K562 (cell line): ENCODE data around the gene HSD11B1. TPM values are rescaled to one million over a fixed set of nuclear protein-coding genes. Genes with fewer than 3 reads are reported as not detected.

Source experiments
- CBX5 ChIP-seq: IDR thresholded peaks from 2 replicates; pipeline ENCODE4 v1.6.1; 2014; ENCODE audit warnings: low read depth, borderline replicate concordance
- CHD1 ChIP-seq: fragments of 200-600 bp; sonication (generic); IDR thresholded peaks from one replicate; pipeline ENCODE4 v1.6.1; 2012; ENCODE audit warnings: mild to moderate bottlenecking, moderate library complexity, low read length, inconsistent platforms
- ETV6 ChIP-seq, 3 experiments: fragments of 150-350 bp in 1 of 3; sonication (generic) in 1 of 3; formaldehyde crosslinking in 1 of 3; IDR thresholded peaks; 2 replicates each; pipeline versions ENCODE4 v1.6.1 to v1.8.0; 2014 to 2022; ENCODE audit warnings: borderline replicate concordance in 2 of 3, low read depth in 2 of 3, antibody characterized with exemption in 1 of 3, low read length in 1 of 3, mild to moderate bottlenecking in 1 of 3, missing genetic modification reagents in 1 of 3
- FOXA3 ChIP-seq, 2 experiments: fragments of 450-650 bp in 1 of 2; sonication (generic) in 1 of 2; formaldehyde crosslinking; IDR thresholded peaks in 1 of 2; conservative IDR thresholded peaks in 1 of 2; 2 replicates each; pipeline versions ENCODE4 v1.4.0 to v1.8.0; 2020 to 2022; ENCODE audit warnings: mild to moderate bottlenecking in 2 of 2, missing genetic modification reagents in 1 of 2
- KLF6 ChIP-seq: fragments of 250-450 bp; sonication (Bioruptor Pico); IDR thresholded peaks from 2 replicates; pipeline ENCODE4 v1.4.0; 2020; ENCODE audit warnings: mild to moderate bottlenecking, moderate library complexity, borderline replicate concordance
- MXI1 ChIP-seq: IDR thresholded peaks from 2 replicates; pipeline ENCODE4 v1.6.1; 2011; ENCODE audit warnings: low read depth, mild to moderate bottlenecking, improper control_type of control experiment, low read length
- NFIC ChIP-seq: fragments of 450-650 bp; IDR thresholded peaks from 2 replicates; pipeline ENCODE4 v1.6.1; 2017; ENCODE audit warnings: mild to moderate bottlenecking, inconsistent platforms
- NFRKB ChIP-seq: fragments of 450-650 bp; IDR thresholded peaks from 2 replicates; pipeline ENCODE4 v1.6.1; 2016; ENCODE audit warnings: low read depth
- PHB2 ChIP-seq: fragments of 450-650 bp; IDR thresholded peaks from 2 replicates; pipeline ENCODE4 v1.6.1; 2017; ENCODE audit warnings: low read depth
- PHF20 ChIP-seq: fragments of 450-650 bp; IDR thresholded peaks from 2 replicates; pipeline ENCODE4 v1.6.1; 2018; ENCODE audit not compliant: partially characterized antibody
- RAD21 ChIP-seq, 2 experiments: fragments of 250-450 bp in 1 of 2; fragments of 450-650 bp in 1 of 2; sonication (Bioruptor Pico) in 1 of 2; formaldehyde crosslinking in 1 of 2; IDR thresholded peaks in 1 of 2; conservative IDR thresholded peaks in 1 of 2; 2 replicates each; pipeline versions ENCODE4 v1.4.0 to v1.8.0; 2020 to 2022; ENCODE audit warnings: mild to moderate bottlenecking in 2 of 2, moderate library complexity in 1 of 2
- RCOR1 ChIP-seq, 2 experiments: IDR thresholded peaks; 2 replicates each; pipeline ENCODE4 v1.6.1; 2012; ENCODE audit warnings: low read depth in 2 of 2, low read length in 2 of 2, borderline replicate concordance in 1 of 2, improper control_type of control experiment in 1 of 2
- ZEB2 ChIP-seq: fragments of 450-650 bp; IDR thresholded peaks from 2 replicates; pipeline ENCODE4 v1.6.1; 2016
- ZKSCAN8 ChIP-seq: fragments of 200-800 bp; sonication (Bioruptor generic); IDR thresholded peaks from 2 replicates; pipeline ENCODE4 v1.6.1; 2016; ENCODE audit warnings: missing genetic modification characterization, missing compliant biosample characterization
- ZNF174 ChIP-seq: fragments of 250-450 bp; sonication (Bioruptor Pico); IDR thresholded peaks from 2 replicates; pipeline ENCODE4 v1.4.0; 2020; ENCODE audit warnings: mild to moderate bottlenecking
- ZNF212 ChIP-seq: fragments of 450-650 bp; formaldehyde crosslinking; IDR thresholded peaks from 2 replicates; pipeline ENCODE4 v1.4.0; 2020; ENCODE audit warnings: mild to moderate bottlenecking
- polyA plus RNA-seq, 8 experiments: library from polyadenylated mRNA; depleted of rRNA in 4 of 8; stranded (reverse) in 5 of 8; unstranded in 3 of 8; fragments of >200 nt; fragmentation: Nextera tagmentation in 2 of 8; fragmentation: Illumina TruSeq in 1 of 8; extraction: Ambion mirVana in 2 of 8; extraction: Trizol in 1 of 8; gene quantifications; 2 replicates each; pipeline versions ENCODE4 v1.2.1 to v1.2.3, GENCODE V29; 2011 to 2014; ENCODE audit warnings: inconsistent platforms in 1 of 8, missing spikeins in 1 of 8
- total RNA-seq, 7 experiments: library from RNA; depleted of rRNA in 6 of 7; stranded (reverse); fragments of >200 nt in 6 of 7; fragmentation: Illumina TruSeq in 2 of 7; extraction: Trizol in 2 of 7; gene quantifications; 2 replicates each; pipeline versions ENCODE4 v1.2.1 to v1.2.3, GENCODE V29; 2011 to 2021; ENCODE audit warnings: low replicate concordance in 1 of 7
- TF ChIP-seq, protein P1 (sequence below): fragments of 450-650 bp; IDR thresholded peaks from 2 replicates; pipeline ENCODE4 v1.6.1; 2017; ENCODE audit warnings: mild to moderate bottlenecking, moderate library complexity
- TF ChIP-seq, protein P2 (sequence below): IDR thresholded peaks from 2 replicates; pipeline ENCODE4 v1.6.1; 2012; ENCODE audit warnings: low read depth, low read length, improper control_type of control experiment, borderline replicate concordance
- TF ChIP-seq, protein P3 (sequence below), 2 experiments: fragments of 150-350 bp in 1 of 2; IDR thresholded peaks; 2 replicates each; pipeline ENCODE4 v1.6.1; 2012 to 2016; ENCODE audit warnings: low read depth in 2 of 2, low read length in 2 of 2, mild to moderate bottlenecking in 1 of 2, moderate library complexity in 1 of 2
- TF ChIP-seq, protein P4 (sequence below): sonication (generic); formaldehyde crosslinking; IDR thresholded peaks from 2 replicates; pipeline ENCODE4 v1.8.1; 2023; ENCODE audit warnings: mild to moderate bottlenecking, missing genetic modification reagents

The HSD11B1 gene
- total and polyA plus RNA-seq, 9 of the 15 experiments (the other 6 are each of a cell fraction or from before 2014, with no cell fraction given): 0.04 to 0.16 TPM; not detected in 7

DNA sequence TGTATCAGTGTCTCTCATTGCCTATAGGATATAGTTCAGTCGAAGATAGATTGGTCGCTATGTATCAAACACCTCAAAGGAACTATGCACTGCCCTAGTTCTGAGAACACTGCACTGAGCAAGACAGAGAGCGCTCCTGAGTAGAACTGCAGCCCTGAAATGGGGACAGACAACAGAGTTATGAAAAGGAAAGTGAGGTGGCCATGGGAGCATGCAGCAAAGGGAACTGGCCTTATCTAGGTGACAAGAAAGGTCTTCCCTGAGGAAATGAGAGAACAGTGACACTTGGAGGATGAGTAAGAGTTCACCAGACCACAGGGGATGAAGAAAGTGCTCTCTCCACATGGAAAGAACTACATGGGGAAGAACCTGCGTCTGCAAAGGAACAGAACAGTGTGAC, 36.9 kb upstream of the HSD11B1 start (continued):
- TF ChIP-seq, protein P1, sequence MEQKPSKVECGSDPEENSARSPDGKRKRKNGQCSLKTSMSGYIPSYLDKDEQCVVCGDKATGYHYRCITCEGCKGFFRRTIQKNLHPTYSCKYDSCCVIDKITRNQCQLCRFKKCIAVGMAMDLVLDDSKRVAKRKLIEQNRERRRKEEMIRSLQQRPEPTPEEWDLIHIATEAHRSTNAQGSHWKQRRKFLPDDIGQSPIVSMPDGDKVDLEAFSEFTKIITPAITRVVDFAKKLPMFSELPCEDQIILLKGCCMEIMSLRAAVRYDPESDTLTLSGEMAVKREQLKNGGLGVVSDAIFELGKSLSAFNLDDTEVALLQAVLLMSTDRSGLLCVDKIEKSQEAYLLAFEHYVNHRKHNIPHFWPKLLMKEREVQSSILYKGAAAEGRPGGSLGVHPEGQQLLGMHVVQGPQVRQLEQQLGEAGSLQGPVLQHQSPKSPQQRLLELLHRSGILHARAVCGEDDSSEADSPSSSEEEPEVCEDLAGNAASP: no peak
- TF ChIP-seq ZNF212 (no peak), ZNF174 (no peak), ZEB2 (peak; percentile 32; the same call in 1 of the 2 replicates), NFIC (no peak), PHF20 (no peak), KLF6 (CRISPR knock-in tag) (no peak), ETV6 (IDR thresholded peaks at IDR 0.05; ENCODE audit: borderline replicate concordance in 1 of 2, low read depth in 2 of 2, low read length in 1 of 2) (no peak), ETV6 (CRISPR knock-in tag; IDR thresholded peaks at IDR 0.05; ENCODE audit: borderline replicate concordance) (no peak), NFRKB (peak; percentile 13; the same call in 1 of the 2 replicates), CHD1 (no peak), RCOR1 (IDR thresholded peaks at IDR 0.05; ENCODE audit: borderline replicate concordance in 1 of 2, low read depth in 2 of 2, low read length in 2 of 2) (peak in 1 of 2 experiments; percentile 56; a peak in 1 of 4 replicates), ZKSCAN8 (CRISPR knock-in tag) (no peak), PHB2 (no peak), FOXA3 (CRISPR knock-in tag; conservative IDR thresholded peaks at IDR 0.05 in 1 of 2, IDR thresholded peaks at IDR 0.05 in 1 of 2) (no peak), CBX5 (no peak), RAD21 (CRISPR knock-in tag; conservative IDR thresholded peaks at IDR 0.05 in 1 of 2, IDR thresholded peaks at IDR 0.05 in 1 of 2) (peak; percentile 44 to 66), MXI1 (no peak)
- TF ChIP-seq, protein P2, sequence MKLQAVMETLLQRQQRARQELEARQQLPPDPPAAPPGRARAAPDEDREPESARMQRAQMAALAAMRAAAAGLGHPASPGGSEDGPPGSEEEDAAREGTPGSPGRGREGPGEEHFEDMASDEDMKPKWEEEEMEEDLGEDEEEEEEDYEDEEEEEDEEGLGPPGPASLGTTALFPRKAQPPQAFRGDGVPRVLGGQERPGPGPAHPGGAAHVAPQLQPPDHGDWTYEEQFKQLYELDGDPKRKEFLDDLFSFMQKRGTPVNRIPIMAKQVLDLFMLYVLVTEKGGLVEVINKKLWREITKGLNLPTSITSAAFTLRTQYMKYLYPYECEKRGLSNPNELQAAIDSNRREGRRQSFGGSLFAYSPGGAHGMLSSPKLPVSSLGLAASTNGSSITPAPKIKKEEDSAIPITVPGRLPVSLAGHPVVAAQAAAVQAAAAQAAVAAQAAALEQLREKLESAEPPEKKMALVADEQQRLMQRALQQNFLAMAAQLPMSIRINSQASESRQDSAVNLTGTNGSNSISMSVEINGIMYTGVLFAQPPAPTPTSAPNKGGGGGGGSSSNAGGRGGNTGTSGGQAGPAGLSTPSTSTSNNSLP: no peak
- TF ChIP-seq, protein P3, sequence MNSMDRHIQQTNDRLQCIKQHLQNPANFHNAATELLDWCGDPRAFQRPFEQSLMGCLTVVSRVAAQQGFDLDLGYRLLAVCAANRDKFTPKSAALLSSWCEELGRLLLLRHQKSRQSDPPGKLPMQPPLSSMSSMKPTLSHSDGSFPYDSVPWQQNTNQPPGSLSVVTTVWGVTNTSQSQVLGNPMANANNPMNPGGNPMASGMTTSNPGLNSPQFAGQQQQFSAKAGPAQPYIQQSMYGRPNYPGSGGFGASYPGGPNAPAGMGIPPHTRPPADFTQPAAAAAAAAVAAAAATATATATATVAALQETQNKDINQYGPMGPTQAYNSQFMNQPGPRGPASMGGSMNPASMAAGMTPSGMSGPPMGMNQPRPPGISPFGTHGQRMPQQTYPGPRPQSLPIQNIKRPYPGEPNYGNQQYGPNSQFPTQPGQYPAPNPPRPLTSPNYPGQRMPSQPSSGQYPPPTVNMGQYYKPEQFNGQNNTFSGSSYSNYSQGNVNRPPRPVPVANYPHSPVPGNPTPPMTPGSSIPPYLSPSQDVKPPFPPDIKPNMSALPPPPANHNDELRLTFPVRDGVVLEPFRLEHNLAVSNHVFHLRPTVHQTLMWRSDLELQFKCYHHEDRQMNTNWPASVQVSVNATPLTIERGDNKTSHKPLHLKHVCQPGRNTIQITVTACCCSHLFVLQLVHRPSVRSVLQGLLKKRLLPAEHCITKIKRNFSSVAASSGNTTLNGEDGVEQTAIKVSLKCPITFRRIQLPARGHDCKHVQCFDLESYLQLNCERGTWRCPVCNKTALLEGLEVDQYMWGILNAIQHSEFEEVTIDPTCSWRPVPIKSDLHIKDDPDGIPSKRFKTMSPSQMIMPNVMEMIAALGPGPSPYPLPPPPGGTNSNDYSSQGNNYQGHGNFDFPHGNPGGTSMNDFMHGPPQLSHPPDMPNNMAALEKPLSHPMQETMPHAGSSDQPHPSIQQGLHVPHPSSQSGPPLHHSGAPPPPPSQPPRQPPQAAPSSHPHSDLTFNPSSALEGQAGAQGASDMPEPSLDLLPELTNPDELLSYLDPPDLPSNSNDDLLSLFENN (IDR thresholded peaks at IDR 0.05; ENCODE audit: low read depth in 2 of 2, low read length in 2 of 2): no peak
- TF ChIP-seq, protein P4, sequence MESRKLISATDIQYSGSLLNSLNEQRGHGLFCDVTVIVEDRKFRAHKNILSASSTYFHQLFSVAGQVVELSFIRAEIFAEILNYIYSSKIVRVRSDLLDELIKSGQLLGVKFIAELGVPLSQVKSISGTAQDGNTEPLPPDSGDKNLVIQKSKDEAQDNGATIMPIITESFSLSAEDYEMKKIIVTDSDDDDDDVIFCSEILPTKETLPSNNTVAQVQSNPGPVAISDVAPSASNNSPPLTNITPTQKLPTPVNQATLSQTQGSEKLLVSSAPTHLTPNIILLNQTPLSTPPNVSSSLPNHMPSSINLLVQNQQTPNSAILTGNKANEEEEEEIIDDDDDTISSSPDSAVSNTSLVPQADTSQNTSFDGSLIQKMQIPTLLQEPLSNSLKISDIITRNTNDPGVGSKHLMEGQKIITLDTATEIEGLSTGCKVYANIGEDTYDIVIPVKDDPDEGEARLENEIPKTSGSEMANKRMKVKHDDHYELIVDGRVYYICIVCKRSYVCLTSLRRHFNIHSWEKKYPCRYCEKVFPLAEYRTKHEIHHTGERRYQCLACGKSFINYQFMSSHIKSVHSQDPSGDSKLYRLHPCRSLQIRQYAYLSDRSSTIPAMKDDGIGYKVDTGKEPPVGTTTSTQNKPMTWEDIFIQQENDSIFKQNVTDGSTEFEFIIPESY (CRISPR knock-in tag): no peak
